HK-2 (cell line): Measurements from ENCODE around the gene HCAR2.
"Not testable (repeated sequence)": the region's sequence is repeated elsewhere in the genome, so short reads cannot be mapped to it uniquely, and the experiment has no call there.

Experiments
- DNase-seq: peaks from one replicate; pipeline ENCODE4 v3.0.0-alpha.2; 2018; ENCODE audit not compliant: unreplicated experiment

The HCAR2 gene

DNA sequence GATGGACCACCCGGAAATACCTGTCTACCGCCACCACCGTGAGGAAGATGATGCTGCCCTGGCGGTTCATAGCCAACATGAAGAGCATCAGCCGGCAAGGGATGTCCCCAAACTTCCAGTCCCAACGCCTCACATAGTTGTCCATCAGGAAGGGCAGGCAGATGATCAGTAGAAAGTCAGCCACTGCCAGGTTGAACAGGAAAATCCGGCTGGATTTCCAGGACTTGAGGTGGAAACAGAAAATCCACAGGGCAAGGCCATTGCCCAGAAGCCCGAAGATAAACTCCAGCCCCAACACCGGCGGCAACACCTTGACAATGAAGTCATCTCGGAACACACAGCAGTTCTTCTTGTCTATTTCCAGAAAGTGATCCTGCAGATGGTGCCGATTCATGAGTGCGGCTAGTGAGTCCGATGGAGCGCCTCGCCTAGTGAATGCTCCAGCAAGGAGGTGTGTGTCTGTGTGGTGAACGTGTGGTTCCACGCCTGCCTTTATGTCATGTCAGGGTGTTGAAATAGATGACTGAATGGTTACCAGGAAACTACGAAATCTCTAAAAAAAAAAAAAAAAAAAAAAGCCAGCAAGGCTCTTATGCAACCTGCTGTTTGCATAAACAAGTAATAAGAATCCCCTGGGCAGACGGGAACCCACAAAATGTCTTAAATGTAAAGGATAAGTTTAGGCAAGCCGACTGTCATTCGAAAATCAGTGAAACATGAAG is at the start of gene HCAR2:
HCAR2 (minus strand) TSS at position 468 of the 722 bp plus-strand sequence; CDS start at position 394, 74 bp downstream.
- DNase-seq = not testable (repeated sequence)

DNA sequence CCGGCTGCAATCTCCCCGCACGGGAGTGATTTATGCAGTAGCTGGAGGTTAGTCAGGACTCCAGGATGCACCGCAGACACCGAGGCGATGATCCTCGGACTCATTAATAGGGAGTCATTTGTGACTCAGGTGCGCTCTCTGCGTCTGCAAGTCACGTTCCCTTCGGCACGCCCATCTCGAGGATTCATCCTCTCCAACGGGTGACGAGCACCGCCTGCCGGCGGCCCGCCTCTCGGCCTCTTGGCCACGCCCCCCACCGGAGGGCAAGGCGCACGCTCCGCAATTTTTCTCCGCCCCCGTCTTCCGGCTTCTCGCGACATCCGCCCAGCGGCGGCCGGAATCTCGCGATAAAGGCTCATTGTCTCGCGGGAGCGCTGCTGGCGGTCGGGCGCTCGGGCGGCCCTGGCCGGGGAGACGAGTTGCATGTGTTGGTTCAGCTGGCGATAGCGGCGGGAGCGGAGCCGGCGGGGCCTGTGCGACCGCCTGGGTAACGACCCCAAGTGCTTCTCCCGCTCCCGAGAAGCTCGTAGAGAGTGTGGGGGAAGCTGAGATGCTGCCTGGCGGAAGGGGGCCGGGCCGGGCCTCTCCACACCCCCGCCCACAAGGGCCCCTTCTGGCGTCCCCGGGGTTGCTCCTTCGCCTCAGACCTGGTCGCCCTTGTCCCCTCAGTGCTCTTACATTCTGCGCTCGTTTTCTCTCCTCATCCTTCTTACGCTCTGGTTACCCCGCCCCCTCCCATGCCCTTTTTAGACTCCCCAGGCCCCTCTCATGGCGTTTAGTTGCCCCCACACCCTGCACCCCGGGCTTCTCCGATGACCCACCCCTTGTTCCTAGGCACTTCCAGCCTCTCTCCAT is 49.5 kb upstream of the HCAR2 start, which contains the start of gene DENR:
DENR (plus strand) TSS at position 361 of the 855 bp plus-strand sequence. CDS start 878 bp downstream, outside the sequence.
- peak; percentile 100 for DNase-seq

DNA sequence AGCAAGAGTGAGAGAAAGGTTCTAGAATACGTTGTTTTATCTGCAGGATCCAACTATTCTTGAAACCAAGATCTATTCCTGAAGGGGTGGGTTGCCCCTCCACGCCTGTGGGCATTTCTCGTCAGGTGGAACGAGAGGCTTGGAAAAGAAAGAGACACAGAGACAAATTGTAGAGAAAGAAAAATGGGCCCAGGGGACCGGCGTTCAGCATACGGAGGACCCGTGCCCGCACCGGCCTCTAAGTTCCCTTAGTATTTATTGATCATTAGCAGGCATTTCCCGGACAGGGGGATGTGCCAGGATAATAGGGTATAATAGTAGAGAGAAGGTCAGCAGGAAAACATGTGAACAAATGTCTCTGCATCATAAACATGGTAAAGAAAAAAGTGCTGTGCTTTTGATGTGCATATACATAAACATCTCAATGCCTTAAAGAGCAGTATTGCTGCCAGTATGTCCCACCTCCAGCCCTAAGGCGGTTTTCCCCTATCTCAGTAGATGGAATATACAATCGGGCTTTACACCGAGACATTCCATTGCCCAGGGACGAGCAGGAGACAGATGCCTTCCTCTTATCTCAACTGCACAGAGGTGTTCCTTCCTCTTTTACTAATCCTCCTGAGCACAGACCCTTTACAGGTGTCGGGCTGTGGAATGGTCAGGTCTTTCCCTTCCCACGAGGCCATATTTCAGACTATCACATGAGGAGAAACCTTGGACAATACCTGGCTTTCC is 47.8 kb upstream of the HCAR2 start:
- not testable (repeated sequence) for DNase-seq

DNA sequence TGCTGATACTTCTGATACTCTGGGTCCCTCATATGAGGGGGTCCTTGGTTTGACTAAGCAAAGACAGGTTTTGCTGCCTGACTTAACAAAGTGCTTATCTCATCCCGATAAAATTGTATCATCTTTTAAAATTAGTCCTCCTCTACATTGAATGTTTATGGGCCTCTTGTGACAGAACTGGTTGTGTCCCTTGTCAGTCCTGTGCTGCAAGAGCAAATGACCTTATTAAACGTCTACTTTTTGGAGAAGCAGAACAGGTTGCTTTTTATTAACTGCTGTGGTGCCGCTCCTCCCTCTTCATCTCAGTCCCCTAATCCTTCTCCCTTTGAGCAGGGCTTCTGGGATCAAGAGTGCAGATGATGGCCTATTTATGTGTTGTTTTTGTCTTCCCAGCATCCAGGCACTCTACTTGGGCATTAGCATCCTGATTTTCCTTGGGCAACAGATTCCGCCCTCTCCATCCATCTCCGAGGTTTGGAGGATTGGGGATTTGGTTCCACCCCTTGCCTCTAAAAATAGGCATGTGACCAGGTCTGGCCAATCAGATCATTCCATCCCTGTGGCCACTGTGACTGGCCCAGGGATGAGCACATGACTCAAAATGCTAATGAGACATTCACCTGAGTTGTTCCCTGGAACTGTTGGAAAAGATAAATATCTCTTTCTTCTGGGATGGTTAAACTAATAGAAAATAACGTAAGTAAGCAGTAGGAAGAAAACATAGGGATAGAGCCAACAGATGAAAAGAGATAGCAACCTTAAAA is 46.6 kb upstream of the HCAR2 start:
- DNase-seq = no peak

DNA sequence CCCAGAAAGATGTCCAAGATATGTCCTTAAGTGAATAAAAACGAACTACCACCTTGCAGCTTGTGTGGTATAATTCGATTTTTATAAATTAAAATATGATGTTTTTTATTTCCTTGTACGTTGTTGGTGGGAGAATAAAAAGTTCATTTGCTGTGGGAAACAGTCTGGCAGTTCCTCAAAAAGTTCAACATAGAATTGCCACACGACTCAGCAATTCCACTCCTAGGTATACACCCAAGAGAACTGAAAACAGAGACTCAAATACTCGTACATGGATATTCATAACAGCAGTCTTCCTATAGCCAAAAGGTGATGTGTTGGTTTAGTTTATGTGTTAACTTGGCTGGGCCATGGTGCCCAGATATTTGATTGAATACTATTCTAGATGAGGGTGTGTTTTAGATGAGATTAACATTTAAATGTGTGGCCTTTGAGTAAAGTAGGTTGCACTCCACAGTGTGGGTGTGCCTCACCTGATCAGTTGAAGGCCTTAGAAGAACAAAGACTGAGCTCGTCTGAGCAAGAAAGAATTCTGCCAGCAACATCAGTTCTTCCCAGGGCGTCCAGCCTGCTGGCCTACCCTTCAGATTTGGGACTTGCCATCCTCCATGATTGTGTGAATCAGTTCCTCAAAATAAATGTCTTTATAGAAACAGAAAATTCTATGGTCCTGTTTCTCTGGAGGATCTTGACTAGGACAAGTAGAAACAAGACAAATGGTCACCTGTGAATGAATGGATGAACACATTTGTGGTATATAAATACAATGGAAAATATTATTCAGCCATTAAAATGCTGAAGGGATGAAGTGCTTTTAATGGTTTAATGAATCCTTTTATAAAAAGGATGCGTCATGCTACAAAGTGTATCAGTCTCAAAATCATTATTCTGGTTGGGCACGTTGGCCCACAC is 44.3 kb upstream of the HCAR2 start:
- no peak for DNase-seq

DNA sequence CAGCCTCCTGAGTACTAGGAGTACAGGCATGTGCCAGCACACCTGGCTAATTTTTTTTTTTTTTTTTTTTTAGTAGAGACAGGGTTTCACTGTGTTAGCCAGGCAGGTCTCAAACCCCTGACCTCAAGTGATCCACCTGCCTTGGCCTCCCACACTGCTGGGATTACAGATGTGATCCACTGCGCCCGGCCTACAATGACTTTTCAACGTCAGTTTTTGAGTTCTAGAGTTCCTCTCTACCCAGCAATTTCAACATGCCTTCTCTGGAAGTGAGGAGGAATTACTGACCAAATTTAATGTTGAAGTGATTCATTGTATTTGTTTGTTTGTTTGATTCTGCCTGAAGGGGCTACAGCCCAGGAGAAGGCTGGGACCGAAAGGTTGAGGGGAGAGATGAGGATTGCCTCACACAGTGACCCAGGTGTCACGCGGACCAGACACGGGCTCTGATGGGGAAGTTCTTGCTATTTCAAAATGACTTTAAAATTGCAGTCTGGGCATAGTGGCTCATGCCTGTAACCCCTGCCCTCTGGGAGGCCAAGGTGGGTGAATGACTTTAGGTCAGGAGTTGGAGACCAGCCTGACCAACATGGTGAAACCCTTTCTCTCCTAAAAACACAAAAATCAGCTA is 40.9 kb upstream of the HCAR2 start:
- DNase-seq = no peak

DNA sequence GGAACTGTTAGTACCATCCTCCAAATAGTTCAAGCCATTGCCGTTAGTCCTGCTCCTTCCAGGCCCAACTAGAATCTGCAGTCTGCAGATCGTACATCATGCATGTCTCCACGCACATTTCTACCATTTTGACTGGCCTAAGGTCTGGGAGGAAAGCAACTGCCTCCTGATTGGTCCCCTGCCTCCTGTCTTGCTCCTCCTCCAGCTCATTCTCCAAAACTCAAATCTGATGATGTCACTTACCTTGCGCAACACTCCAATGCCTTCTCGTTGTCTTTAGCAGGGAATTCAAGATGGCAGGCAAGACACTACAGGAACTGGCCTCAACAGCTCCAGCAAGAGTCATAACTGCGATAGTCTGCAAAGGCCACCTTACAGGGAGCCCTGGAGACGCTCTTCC is 37.2 kb upstream of the HCAR2 start:
- DNase-seq = no peak

DNA sequence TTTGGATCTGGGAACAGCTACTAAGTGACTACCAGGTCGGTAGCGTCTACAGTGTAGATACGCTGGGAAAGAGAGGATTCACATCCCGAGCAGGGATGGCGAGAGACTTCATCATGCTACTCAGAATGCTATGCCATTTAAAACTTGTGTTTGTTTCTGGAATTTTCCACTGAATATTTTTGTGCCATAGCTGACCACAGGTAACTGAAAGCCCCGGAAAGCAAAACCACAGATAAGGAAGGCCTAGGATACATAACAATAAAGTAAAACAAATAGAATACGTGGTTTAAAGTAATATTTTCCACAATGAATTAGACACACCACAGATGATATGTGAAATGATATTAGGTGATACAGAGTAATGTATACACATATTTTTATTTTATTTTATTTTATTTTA is 35.4 kb upstream of the HCAR2 start:
- no peak for DNase-seq

DNA sequence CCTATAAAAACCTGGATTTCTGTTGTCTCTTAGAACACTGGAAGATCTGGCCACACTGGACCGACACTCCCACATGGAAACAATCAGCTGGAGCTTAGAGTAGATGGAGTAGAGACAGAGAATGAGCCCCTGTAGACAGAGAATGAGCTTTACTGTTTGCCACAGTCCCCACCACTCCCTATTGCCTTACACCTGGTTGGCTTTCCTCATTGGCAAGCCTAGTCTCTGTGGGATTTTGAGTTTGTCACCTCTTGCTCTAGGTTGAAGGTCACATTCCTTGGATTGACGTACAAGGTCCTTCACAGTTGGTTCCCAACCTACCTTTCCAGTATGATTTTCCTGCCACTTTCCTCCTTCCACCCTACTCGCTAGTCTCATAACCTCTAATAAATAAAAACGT is 29.5 kb upstream of the HCAR2 start:
- no peak for DNase-seq

DNA sequence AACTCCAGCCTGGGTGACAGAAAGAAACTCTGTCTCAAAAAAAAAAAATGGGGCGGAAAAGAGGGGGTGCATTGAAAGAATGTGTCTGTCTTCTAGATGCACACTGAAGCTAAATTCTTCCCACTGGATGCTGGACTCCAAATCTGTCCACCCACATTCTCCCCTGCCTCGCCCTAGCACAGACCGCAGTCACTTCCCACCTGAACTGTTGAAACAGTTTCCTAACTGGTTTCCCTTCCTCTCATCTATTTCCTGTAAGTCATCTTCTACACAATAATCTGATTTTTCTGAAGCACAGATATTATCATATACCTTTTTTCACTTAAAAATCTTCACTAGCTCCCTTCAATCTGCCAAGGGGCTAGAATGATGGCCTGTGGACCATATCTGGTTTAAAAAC is 29.0 kb upstream of the HCAR2 start:
- DNase-seq = no peak

DNA sequence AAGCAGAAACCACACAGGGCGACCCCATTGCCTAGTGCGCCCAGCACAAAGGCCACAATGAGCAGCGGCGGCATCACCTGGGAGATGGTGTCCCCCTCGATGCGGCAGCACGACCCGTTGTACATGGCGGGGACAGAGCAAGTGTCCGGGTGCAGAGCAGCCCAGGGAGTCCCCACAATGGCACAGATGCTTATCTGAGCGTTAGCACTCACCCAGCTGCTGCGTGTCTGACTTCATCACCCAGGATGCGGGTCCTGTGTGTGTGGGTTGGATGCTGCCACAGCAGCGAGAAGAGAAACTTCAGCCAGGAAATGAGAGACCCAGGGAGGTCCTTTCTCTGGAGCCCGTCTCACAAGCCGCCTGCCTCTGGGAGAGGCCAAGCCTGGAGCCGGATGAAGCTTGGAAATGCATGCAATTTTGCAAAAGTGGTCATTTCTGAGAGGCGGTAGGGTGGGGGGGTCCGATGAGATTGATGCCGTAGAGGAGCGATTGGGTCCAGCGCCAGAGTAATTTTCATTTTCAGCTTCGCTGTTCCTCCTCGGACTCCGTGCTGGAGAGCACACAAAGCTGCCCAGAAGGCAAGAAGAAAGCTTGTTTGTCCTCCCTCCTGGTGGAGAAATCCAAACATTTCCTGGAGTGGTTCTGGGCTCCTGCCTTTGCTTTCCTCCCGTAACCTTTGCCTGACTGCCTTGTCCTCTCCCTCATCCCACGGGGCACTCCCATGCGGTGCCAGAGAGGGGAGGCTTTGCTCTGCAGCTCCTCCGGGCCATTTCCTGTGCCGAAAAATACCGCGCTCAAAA is 27.3 kb upstream of the HCAR2 start, which contains the start of gene HCAR1:
HCAR1 (minus strand) TSS at position 630 of the 800 bp plus-strand sequence; CDS start at position 125, 505 bp downstream.
- no peak for DNase-seq

DNA sequence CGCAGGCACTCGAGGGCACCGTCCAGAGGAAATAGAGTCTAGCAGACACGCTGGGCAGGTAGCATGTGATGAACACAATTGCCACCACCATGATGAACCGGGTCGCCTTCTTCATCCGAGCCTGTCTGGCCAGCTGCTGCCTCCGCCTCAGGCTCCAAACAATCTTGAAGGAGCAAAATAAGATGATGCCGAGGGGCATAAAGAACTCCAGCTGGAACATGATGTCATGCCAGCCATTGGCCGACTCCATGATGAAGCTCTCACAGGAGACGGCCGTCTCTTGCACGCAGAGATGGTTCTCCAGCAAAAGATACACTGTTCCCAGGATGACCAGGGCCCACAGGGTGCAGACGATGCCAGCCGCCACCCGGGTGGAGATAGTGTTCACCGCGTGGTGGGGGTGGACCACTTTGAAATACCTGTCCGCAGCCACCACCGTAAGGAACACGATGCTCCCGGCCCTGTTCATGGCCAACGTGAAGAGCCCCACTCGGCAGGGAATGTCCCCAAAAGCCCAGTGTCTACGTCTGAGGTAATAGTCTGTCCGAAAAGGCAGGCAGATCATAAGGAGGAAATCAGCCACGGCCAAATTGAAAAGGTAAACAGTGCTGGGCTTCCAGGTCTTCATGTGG is 26.5 kb upstream of the HCAR2 start:
- DNase-seq = no peak

DNA sequence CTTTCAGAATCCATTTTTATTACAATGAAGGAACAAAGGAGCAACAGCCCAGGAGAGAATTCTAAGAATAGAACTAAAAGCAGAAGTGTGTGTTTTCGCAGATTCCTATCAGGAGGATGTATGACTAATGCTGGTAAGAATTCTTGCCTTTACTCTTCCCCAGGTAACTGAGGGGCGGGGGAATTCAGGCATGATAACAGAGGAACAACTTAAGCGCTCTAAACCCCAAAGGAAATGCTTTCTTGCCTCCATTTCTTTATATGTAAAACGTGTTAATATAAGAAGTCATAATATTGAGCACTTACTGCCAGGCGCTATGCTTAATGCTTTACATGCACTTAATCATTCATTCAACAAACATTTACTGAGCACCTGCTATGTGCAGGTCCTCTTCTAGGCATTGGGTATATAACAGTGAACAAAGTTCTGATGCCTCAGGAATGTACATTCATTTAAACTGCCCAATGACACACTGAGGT is 23.0 kb upstream of the HCAR2 start:
- peak; percentile 30 for DNase-seq

DNA sequence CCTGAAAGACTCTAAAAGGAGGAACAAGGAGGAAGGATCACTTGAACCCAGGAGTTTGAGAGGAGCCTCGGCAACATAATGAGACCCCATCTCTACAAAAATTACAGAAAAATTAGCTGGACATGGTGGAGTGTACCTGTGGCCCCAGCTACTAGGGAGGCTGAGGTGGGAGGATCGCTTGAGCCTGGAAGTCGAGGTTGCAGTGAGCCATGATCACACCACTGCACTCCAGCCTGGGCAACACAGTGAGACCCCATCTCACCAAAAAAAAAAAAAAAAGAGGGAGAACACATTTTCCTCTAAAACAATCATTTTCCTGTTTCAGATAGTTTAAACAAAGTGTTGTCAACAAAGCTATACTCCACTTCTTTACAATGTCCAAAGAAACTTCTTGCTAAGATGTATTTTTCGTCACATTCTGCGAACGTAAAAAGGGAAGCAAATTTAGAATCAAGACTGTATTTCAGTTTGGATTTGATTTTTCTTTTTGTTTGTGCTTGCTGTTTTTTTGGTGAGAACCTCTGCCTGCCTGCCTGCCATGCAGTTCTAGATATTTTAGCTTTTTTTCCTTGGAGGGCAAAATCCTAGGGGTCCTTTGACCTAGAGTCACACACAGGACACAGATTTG is 22.4 kb upstream of the HCAR2 start:
- DNase-seq = no peak

DNA sequence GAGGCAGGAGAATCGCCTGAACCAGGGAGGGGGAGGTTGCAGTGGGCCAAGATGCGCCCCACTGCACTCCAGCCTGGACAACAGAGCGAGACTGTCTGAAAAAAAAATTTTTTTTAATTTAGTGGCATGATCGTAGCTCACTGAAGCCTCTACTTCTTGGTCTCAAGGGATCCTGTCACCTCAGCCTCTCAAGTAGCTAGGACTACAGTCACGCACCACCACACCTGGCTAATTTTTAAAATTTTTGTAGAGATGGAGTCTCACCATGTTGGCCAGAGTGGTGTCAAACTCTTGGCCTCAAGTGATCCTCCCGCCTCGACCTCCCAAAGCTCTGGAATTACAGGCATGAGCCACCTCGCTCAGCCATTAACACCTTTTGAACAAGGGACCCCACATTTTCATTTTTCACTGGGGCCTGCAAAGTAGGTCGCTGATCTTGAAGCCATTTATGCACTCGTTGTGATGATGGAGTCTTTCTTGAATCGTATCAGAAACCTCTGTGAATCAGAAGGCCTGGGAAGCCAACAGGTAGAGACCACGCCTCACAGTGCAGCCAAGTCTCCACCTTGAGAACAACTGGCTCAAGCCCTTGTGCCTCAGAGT is 21.6 kb upstream of the HCAR2 start:
- DNase-seq = peak; percentile 3

DNA sequence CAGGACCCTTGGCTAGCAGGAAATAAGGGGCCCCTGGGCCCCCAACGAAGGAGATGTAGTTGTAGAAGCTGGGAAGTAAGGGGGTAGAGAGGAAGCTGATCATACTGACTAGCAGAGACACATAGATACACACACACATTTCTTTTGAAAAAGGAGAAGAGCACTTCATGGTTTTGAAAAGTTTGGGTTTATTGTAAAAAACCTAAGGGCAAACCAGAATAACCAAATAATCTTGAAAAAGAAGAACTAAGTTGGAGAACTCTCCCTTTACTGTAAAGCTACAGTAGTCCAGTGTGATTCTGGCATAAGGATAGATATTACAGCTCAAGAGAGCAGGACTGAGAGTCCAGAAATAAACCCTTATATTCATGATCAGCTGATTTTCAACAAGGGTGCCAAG is 19.2 kb upstream of the HCAR2 start:
- DNase-seq = no peak

DNA sequence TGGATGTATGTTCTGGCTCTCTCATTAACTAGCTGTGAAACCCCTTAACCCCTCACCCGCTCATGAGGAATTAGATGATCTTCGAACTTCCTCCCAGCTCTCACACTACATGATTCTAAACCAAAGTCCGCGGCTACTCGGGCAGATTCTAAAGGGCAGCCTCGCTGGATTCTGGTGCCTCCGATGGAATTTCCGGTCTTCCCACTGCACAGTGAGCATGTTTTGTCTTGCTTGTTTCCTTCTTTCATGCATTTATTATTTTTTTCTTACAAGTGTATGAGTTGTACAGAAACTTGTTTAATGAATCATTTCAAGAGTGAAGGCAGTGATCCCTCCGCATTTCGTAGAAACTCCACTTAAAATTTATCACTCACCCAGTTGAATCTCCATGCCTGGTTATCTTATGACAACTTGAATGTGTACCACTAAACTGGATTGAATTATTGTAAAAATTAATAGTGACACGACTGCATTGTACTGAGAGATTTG is 17.9 kb upstream of the HCAR2 start:
- no peak for DNase-seq
